IPS-15b (cell line): ENCODE measurements around the gene PDCL3.

Source experiments
- H3K27me3 ChIP-seq: one replicate; pipeline ENCODE4 v1.6.1; 2013; ENCODE audit warnings: low read length; ENCODE audit not compliant: control insufficient read depth, insufficient read depth
- H3K36me3 ChIP-seq: one replicate; pipeline ENCODE4 v1.6.1; 2013; ENCODE audit warnings: low read length; ENCODE audit not compliant: control insufficient read depth, insufficient read depth
- H3K4me1 ChIP-seq: one replicate; pipeline ENCODE4 v1.6.1; 2013; ENCODE audit warnings: mild to moderate bottlenecking, low read length; ENCODE audit not compliant: control insufficient read depth, insufficient read depth
- H3K4me3 ChIP-seq: one replicate; pipeline ENCODE4 v1.5.1; 2013; ENCODE audit warnings: low read depth, low read length
- H3K9ac ChIP-seq: one replicate; pipeline ENCODE4 v1.6.1; 2013; ENCODE audit warnings: low read depth, mild to moderate bottlenecking, low read length
- H3K9me3 ChIP-seq: one replicate; pipeline ENCODE4 v1.6.1; 2013; ENCODE audit warnings: mild to moderate bottlenecking, low read length; ENCODE audit not compliant: control insufficient read depth, insufficient read depth

The PDCL3 gene

DNA sequence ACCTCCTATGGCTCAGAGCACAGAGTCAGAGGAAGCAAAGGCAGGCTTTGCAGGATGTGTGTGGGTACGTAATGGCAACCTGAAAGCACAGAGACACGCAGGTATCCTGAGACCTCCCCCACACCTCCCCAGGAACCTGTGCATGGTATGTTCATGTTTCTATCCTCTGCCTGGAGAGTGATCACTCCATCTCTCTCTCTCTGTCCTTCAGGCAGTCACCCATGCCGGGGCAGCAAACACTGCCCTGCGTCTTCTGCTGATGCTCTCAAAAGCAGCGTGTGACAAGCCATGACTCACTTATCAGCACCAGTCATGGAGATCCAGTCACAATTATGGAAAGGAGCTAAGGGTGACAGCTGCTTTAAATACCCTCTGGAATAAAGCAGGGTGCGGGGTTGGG, 52.7 kb downstream of the PDCL3 start:
- no peaks in the 10 kb centered on the region for H3K36me3 ChIP-seq
- no peak overlapping the region for H3K4me3 ChIP-seq
- H3K9me3 ChIP-seq, result no peaks in the 10 kb centered on the region
- no peaks in the 10 kb centered on the region for H3K4me1 ChIP-seq
- H3K9ac ChIP-seq, result no peak overlapping the region
- H3K27me3 ChIP-seq, result no peaks in the 10 kb centered on the region

DNA sequence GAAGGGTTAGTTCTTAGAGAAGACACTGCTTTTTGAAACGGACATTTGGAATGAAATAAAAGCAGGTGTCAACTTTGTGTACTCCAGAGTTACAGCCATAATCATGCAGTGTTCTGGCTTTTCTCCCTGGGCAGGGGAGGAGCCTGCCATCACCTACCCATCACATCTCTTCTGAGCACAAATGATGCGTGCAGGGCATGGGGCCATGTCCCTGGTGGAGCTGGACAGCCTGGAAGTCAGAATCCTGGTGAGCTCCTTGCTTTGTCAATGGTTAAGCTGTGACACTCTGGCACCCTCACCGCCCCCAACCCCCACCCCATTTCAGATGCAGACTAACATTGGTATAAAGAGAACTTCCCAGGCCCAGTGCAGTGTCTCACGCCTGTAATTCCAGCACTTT, 53.1 kb downstream of the PDCL3 start:
- H3K36me3 ChIP-seq, result no peaks in the 10 kb centered on the region
- H3K4me3 ChIP-seq, result no peak overlapping the region
- H3K9me3 ChIP-seq, result no peaks in the 10 kb centered on the region
- H3K9ac ChIP-seq, result no peak overlapping the region
- no peaks in the 10 kb centered on the region for H3K27me3 ChIP-seq
- no peaks in the 10 kb centered on the region for H3K4me1 ChIP-seq

DNA sequence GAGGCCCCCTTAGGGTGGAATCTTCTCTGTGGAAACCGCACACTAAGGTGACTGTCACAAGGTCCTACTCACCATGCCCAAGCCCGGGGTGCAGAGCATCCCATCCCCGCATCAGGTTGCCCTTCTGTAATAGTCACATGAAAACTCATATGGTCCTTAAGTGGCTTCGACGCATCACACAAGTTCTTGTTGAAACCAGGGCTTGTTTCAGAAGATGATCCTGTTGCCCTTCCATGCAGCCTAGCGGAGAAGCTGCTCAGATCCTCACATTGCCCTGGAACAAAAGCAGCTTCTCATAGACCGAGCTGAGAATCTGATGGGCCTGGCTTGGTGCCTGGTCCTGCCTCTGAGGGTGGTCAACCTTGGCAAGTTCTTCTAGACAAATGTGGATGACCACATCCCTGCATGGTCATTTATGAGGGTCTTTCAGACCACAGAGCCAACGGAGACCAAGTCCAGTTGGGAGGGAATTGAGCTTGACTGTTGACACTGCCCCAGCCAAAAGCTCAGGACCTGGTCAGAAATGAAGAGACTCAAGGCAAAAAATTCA, 54.1 kb downstream of the PDCL3 start:
- Histone ChIP-seq H3K9me3 (no peaks in the 10 kb centered on the region), H3K4me1 (no peaks in the 10 kb centered on the region), H3K9ac (no peak overlapping the region), H3K27me3 (no peaks in the 10 kb centered on the region), H3K36me3 (no peaks in the 10 kb centered on the region), H3K4me3 (no peak overlapping the region)

- Histone ChIP-seq H3K27me3 (no peaks in the 10 kb centered on the region), H3K9me3 (no peaks in the 10 kb centered on the region), H3K4me1 (no peaks in the 10 kb centered on the region), H3K9ac (no peak overlapping the region), H3K4me3 (no peak overlapping the region), H3K36me3 (no peaks in the 10 kb centered on the region)
Measured at GRCh38 chr2:100619951-100620350, 57.2 kb downstream of the PDCL3 start.

DNA sequence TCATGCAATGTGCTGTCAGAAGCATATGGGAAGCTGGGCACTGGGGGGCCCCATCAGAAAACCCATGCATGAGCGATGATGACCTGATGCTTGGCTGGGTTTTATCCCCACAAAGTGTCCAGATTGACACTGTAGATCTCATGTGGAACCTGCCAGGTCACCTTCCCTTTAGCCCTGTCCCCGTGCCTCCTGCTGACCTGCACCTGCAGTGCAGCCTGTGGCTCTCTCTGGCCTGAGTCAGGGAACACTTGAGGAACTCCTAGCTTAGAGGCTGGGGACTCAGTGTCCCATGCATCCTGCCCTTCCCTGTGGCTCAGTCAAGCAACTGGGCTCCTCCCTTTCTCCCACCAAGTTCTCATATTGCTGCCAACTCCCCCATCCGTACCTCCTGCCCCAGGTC, 57.7 kb downstream of the PDCL3 start:
- Histone ChIP-seq H3K4me3 (no peak overlapping the region), H3K36me3 (no peaks in the 10 kb centered on the region), H3K27me3 (no peaks in the 10 kb centered on the region), H3K9me3 (no peaks in the 10 kb centered on the region), H3K9ac (no peak overlapping the region), H3K4me1 (no peaks in the 10 kb centered on the region)

GRCh38 chr2:100621371-100621951, 58.7 kb downstream of the PDCL3 start:
- H3K27me3 ChIP-seq, result no peaks in the 10 kb centered on the region
- H3K9ac ChIP-seq, result no peak overlapping the region
- H3K4me1 ChIP-seq, result no peaks in the 10 kb centered on the region
- no peak overlapping the region for H3K4me3 ChIP-seq
- no peaks in the 10 kb centered on the region for H3K36me3 ChIP-seq
- H3K9me3 ChIP-seq, result no peaks in the 10 kb centered on the region

- no peaks in the 10 kb centered on the region for H3K9me3 ChIP-seq
- no peaks in the 10 kb centered on the region for H3K27me3 ChIP-seq
- H3K4me1 ChIP-seq, result no peaks in the 10 kb centered on the region
- H3K9ac ChIP-seq, result no peak overlapping the region
- H3K4me3 ChIP-seq, result no peak overlapping the region
- no peaks in the 10 kb centered on the region for H3K36me3 ChIP-seq
Measured at GRCh38 chr2:100623033-100623715, 60.4 kb downstream of the PDCL3 start.

DNA sequence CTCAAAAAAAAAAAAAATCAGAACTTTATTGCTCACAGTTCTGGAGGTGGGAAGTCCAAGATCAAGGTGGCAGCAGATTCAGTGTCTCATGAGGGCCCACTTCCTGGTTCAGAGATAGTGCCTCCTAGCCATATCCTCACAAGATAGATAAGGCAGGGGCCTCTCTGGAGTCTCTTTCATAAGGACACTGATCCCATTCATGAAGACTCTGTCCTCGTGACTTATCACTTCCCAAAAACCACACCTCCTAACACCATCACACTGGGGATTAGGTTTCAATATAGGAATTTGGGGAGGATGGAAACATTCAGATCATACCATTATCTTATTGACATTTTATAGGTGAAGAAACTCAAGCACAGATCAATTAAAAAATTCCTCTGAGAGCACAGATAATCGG, 61.1 kb downstream of the PDCL3 start:
- no peaks in the 10 kb centered on the region for H3K36me3 ChIP-seq
- no peaks in the 10 kb centered on the region for H3K27me3 ChIP-seq
- H3K9me3 ChIP-seq, result no peaks in the 10 kb centered on the region

GRCh38 chr2:100624536-100624935, 61.7 kb downstream of the PDCL3 start:
- Histone ChIP-seq H3K36me3 (no peaks in the 10 kb centered on the region), H3K4me1 (no peaks in the 10 kb centered on the region), H3K27me3 (no peaks in the 10 kb centered on the region), H3K9ac (no peak overlapping the region), H3K9me3 (no peaks in the 10 kb centered on the region), H3K4me3 (no peak overlapping the region)

More for the DNA sequence above, 61.1 kb downstream of the PDCL3 start:
- H3K4me3 ChIP-seq, result no peak overlapping the region
- H3K4me1 ChIP-seq, result no peaks in the 10 kb centered on the region
- no peak overlapping the region for H3K9ac ChIP-seq

GRCh38 chr2:100625717-100626116, 62.9 kb downstream of the PDCL3 start:
- no peak overlapping the region for H3K4me3 ChIP-seq
- no peaks in the 10 kb centered on the region for H3K36me3 ChIP-seq
- no peaks in the 10 kb centered on the region for H3K27me3 ChIP-seq
- H3K4me1 ChIP-seq, result no peaks in the 10 kb centered on the region
- H3K9me3 ChIP-seq, result no peaks in the 10 kb centered on the region
- H3K9ac ChIP-seq, result no peak overlapping the region
